ENCODE results near the gene PIP5K1B. TPM values are rescaled to one million over a fixed set of nuclear protein-coding genes. Genes with fewer than 3 reads are reported as not detected.

Gene PIP5K1B
- total and polyA plus RNA-seq, 2 of the 13 experiments (the other 11 are each of a cell fraction or from before 2014, with no cell fraction given), result 15.8 to 17.5 TPM

- TF ChIP-seq, protein P1, sequence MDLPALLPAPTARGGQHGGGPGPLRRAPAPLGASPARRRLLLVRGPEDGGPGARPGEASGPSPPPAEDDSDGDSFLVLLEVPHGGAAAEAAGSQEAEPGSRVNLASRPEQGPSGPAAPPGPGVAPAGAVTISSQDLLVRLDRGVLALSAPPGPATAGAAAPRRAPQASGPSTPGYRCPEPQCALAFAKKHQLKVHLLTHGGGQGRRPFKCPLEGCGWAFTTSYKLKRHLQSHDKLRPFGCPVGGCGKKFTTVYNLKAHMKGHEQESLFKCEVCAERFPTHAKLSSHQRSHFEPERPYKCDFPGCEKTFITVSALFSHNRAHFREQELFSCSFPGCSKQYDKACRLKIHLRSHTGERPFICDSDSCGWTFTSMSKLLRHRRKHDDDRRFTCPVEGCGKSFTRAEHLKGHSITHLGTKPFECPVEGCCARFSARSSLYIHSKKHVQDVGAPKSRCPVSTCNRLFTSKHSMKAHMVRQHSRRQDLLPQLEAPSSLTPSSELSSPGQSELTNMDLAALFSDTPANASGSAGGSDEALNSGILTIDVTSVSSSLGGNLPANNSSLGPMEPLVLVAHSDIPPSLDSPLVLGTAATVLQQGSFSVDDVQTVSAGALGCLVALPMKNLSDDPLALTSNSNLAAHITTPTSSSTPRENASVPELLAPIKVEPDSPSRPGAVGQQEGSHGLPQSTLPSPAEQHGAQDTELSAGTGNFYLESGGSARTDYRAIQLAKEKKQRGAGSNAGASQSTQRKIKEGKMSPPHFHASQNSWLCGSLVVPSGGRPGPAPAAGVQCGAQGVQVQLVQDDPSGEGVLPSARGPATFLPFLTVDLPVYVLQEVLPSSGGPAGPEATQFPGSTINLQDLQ (CRISPR knock-in tag; IDR thresholded peaks at IDR 0.05), result no peak
- TF ChIP-seq KDM3A (CRISPR knock-in tag; IDR thresholded peaks at IDR 0.05; ENCODE audit: low read depth) (no peak), ONECUT2 (CRISPR knock-in tag; IDR thresholded peaks at IDR 0.05) (no peak), FOXO4 (CRISPR knock-in tag; conservative IDR thresholded peaks at IDR 0.05) (no peak), RCOR2 (CRISPR knock-in tag; IDR thresholded peaks at IDR 0.05) (no peak), CREB3 (CRISPR knock-in tag; IDR thresholded peaks at IDR 0.05) (no peak), ZNF441 (CRISPR knock-in tag; IDR thresholded peaks at IDR 0.05; ENCODE audit: borderline replicate concordance) (no peak), SMAD1 (CRISPR knock-in tag; IDR thresholded peaks at IDR 0.05; ENCODE audit: borderline replicate concordance, low read depth) (0 out of 2 replicates have a peak, but pooled peaks have one; percentile 27), NFE2L2 (IDR thresholded peaks at IDR 0.05; ENCODE audit: low read length) (no peak), ZFP36 (IDR thresholded peaks at IDR 0.05; ENCODE audit: borderline replicate concordance, low read depth, low read length, partially characterized antibody) (no peak), ZNF570 (CRISPR knock-in tag; IDR thresholded peaks at IDR 0.05; ENCODE audit: borderline replicate concordance) (no peak), ZFAT (CRISPR knock-in tag; conservative IDR thresholded peaks at IDR 0.05) (no peak), MED1 (CRISPR knock-in tag; IDR thresholded peaks at IDR 0.05) (0 out of 2 replicates have a peak, but pooled peaks have one; percentile 12), ZSCAN20 (CRISPR knock-in tag; IDR thresholded peaks at IDR 0.05; ENCODE audit: borderline replicate concordance) (no peak), ZNF746 (CRISPR knock-in tag; IDR thresholded peaks at IDR 0.05) (0 out of 2 replicates have a peak, but pooled peaks have one; percentile 12), ZNF605 (CRISPR knock-in tag; IDR thresholded peaks at IDR 0.05) (no peak), ZNF329 (CRISPR knock-in tag; IDR thresholded peaks at IDR 0.05; ENCODE audit: low read depth) (no peak), HOXA3 (CRISPR knock-in tag; IDR thresholded peaks at IDR 0.05) (peak; percentile 7; the same call in 1 of the 2 replicates)
- TF ChIP-seq, protein P2, sequence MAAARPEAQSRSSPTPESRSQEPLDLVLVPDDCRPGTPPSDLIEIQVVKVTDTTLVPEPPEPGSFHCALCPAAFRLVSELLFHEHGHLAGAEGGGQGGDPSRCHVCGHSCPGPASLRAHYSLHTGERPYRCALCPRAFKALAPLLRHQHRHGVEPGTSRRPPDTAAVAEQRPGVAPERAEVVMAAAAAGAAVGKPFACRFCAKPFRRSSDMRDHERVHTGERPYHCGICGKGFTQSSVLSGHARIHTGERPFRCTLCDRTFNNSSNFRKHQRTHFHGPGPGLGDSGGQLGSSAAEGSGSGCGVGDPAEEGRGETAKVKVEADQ (CRISPR knock-in tag; IDR thresholded peaks at IDR 0.05; ENCODE audit: borderline replicate concordance), result no peak
- TF ChIP-seq, protein P3, sequence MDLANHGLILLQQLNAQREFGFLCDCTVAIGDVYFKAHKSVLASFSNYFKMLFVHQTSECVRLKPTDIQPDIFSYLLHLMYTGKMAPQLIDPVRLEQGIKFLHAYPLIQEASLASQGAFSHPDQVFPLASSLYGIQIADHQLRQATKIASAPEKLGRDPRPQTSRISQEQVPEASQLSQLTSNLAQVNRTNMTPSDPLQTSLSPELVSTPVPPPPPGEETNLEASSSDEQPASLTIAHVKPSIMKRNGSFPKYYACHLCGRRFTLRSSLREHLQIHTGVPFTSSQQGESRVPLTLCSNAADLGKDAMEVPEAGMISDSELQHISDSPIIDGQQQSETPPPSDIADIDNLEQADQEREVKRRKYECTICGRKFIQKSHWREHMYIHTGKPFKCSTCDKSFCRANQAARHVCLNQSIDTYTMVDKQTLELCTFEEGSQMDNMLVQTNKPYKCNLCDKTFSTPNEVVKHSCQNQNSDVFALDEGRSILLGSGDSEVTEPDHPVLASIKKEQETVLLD (CRISPR knock-in tag; IDR thresholded peaks at IDR 0.05; ENCODE audit: low read depth), result no peak
- TF ChIP-seq, protein P4, sequence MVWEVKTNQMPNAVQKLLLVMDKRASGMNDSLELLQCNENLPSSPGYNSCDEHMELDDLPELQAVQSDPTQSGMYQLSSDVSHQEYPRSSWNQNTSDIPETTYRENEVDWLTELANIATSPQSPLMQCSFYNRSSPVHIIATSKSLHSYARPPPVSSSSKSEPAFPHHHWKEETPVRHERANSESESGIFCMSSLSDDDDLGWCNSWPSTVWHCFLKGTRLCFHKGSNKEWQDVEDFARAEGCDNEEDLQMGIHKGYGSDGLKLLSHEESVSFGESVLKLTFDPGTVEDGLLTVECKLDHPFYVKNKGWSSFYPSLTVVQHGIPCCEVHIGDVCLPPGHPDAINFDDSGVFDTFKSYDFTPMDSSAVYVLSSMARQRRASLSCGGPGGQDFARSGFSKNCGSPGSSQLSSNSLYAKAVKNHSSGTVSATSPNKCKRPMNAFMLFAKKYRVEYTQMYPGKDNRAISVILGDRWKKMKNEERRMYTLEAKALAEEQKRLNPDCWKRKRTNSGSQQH (CRISPR knock-in tag; IDR thresholded peaks at IDR 0.05; ENCODE audit: low read depth), result no peak
Measured at GRCh38 chr9:68705531-68706362, 707 bp downstream of the PIP5K1B start (continued).
